Gastroesophageal sphincter (tissue), 3 donors: ENCODE measurements around the gene USP6NL.

Source experiments
- EP300 ChIP-seq: sonication (generic); formaldehyde crosslinking; IDR thresholded peaks from one replicate; pipeline ENCODE4 v1.6.1; 2017; ENCODE audit warnings: antibody characterized with exemption, mild to moderate bottlenecking
- POLR2AphosphoS5 ChIP-seq: sonication (generic); formaldehyde crosslinking; IDR thresholded peaks from one replicate; pipeline ENCODE4 v1.6.1; 2017; ENCODE audit warnings: antibody characterized with exemption
- TF ChIP-seq, protein P1 (sequence below), 4 experiments: fragments of 200-600 bp in 2 of 4; fragments of 450-650 bp in 2 of 4; sonication (generic) in 1 of 4; IDR thresholded peaks; one replicate each; pipeline ENCODE4 v1.5.1; 2017 to 2019; ENCODE audit warnings: antibody characterized with exemption in 4 of 4, mild to moderate bottlenecking in 2 of 4, moderate library complexity in 2 of 4

GRCh38 chr10:11475831-11476434 is 135.5 kb downstream of the USP6NL start:
- TF ChIP-seq, protein P1, sequence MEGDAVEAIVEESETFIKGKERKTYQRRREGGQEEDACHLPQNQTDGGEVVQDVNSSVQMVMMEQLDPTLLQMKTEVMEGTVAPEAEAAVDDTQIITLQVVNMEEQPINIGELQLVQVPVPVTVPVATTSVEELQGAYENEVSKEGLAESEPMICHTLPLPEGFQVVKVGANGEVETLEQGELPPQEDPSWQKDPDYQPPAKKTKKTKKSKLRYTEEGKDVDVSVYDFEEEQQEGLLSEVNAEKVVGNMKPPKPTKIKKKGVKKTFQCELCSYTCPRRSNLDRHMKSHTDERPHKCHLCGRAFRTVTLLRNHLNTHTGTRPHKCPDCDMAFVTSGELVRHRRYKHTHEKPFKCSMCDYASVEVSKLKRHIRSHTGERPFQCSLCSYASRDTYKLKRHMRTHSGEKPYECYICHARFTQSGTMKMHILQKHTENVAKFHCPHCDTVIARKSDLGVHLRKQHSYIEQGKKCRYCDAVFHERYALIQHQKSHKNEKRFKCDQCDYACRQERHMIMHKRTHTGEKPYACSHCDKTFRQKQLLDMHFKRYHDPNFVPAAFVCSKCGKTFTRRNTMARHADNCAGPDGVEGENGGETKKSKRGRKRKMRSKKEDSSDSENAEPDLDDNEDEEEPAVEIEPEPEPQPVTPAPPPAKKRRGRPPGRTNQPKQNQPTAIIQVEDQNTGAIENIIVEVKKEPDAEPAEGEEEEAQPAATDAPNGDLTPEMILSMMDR (IDR thresholded peaks at IDR 0.05), result no peak
- TF ChIP-seq EP300, result no peak
- TF ChIP-seq POLR2AphosphoS5, result no peak
